Natural killer cell (primary cell): ENCODE data around the gene PVALEF. TPM values are rescaled to one million over a fixed set of nuclear protein-coding genes. Genes with fewer than 3 reads are reported as not detected.

Experiments used
- ATAC-seq, 3 donors: fragments of 150-1000 bp in 2 of 3; fragments of 200-7000 bp in 1 of 3; cut with Tn5 transposase; 1 replicate in 1 of 3; 2 replicates in 2 of 3; pipeline ENCODE4 v1.10.0; 2021; ENCODE audit warnings: mild to moderate bottlenecking in 2 of 3, moderate library complexity in 2 of 3
- DNase-seq, 2 donors: peaks; one replicate each; pipeline versions ENCODE4 v3.0.0 to v3.0.0-alpha.2; 2013 to 2021; ENCODE audit warnings: mixed read lengths in 1 of 2
- H3K27ac ChIP-seq: one replicate; pipeline ENCODE4 v1.5.1; 2013; ENCODE audit warnings: mild to moderate bottlenecking, low read length
- H3K27me3 ChIP-seq: one replicate; pipeline ENCODE4 v1.6.1; 2013; ENCODE audit warnings: low read length; ENCODE audit not compliant: control insufficient read depth, insufficient read depth
- H3K36me3 ChIP-seq: one replicate; pipeline ENCODE4 v1.6.1; 2013; ENCODE audit warnings: low read length; ENCODE audit not compliant: control insufficient read depth, insufficient read depth
- H3K4me1 ChIP-seq: one replicate; pipeline ENCODE4 v1.6.1; 2013; ENCODE audit warnings: low read length; ENCODE audit not compliant: control insufficient read depth, insufficient read depth
- H3K4me3 ChIP-seq: one replicate; pipeline ENCODE4 v1.5.1; 2013; ENCODE audit warnings: low read length
- H3K9me3 ChIP-seq: one replicate; pipeline ENCODE4 v1.6.1; 2013; ENCODE audit warnings: low read length; ENCODE audit not compliant: control insufficient read depth, insufficient read depth
- H3K27ac Mint-ChIP-seq, 2 donors: one replicate each; pipeline ENCODE4 v1.8.0; 2022; ENCODE audit warnings: mild to moderate bottlenecking in 2 of 2, mixed read lengths in 2 of 2, moderate library complexity in 1 of 2
- H3K27me3 Mint-ChIP-seq, 2 donors: one replicate each; pipeline ENCODE4 v1.8.0; 2022; ENCODE audit warnings: low read depth in 2 of 2, mixed read lengths in 2 of 2
- H3K36me3 Mint-ChIP-seq: one replicate; pipeline ENCODE4 v1.8.0; 2022; ENCODE audit warnings: mixed read lengths
- H3K4me1 Mint-ChIP-seq, 2 donors: one replicate each; pipeline ENCODE4 v1.8.0; 2022; ENCODE audit warnings: mixed read lengths in 2 of 2
- H3K4me3 Mint-ChIP-seq: one replicate; pipeline ENCODE4 v1.8.0; 2022; ENCODE audit warnings: mild to moderate bottlenecking, moderate library complexity, mixed read lengths
- H3K9me3 Mint-ChIP-seq, 2 donors: one replicate each; pipeline ENCODE4 v1.8.0; 2022; ENCODE audit warnings: mixed read lengths in 2 of 2
- CTCF ChIP-seq: fragments of 200-600 bp; IDR thresholded peaks from one replicate; pipeline ENCODE4 v1.8.0; 2022; ENCODE audit warnings: antibody characterized with exemption
- WGBS: methylation state at CpG from one replicate; pipeline ENCODE4 v1.1.7; 2013; ENCODE audit warnings: missing lambda C conversion rate; ENCODE audit not compliant: insufficient coverage; 5-methylcytosine and 5-hydroxymethylcytosine counted together
- intact Hi-C: fragments of 100-400 bp; cut with micrococcal nuclease; formaldehyde crosslinking; loops from one replicate; pipeline ENCODE4 v1.14.2; 2022
- total RNA-seq, 4 donors: library from RNA; stranded (reverse); fragments of 120-200 nt in 1 of 4; gene quantifications; one replicate each; pipeline versions ENCODE4 v1.2.3 to v1.2.4, GENCODE V29; 2013 to 2022

The PVALEF gene
- total RNA-seq, 3 donors from 2014 or later (not counting 1 experiment from before 2014, with no cell fraction given) = not detected

- H3K27me3 ChIP-seq = peaks cover 14% of the 10 kb centered on the region
- Mint-ChIP-seq H3K9me3 (no peaks in the 10 kb centered on the region), H3K27ac (no peak overlapping the region), H3K4me1 (peaks cover 4 to 18% of the 10 kb centered on the region in 2 donors), H3K27me3 (peaks cover 0 to 4% of the 10 kb centered on the region in 2 donors), H3K4me3 (peak overlapping the region; percentile 28), H3K36me3 (no peaks in the 10 kb centered on the region)
- 93% methylated on average over 13 of the region's 15 CpGs for WGBS
- no peak for DNase-seq
- H3K4me3 ChIP-seq = no peak overlapping the region
- H3K9me3 ChIP-seq = no peaks in the 10 kb centered on the region
- no peak overlapping the region for H3K27ac ChIP-seq
- H3K4me1 ChIP-seq = peaks cover 29% of the 10 kb centered on the region
- TF ChIP-seq CTCF = no peak
- intact Hi-C loops = no loop called here
- no peaks in the 10 kb centered on the region for H3K36me3 ChIP-seq
- ATAC-seq = no peak
Observed at GRCh38 chr17:81161536-81161935, 3.8 kb upstream of the PVALEF start.

GRCh38 chr17:81161972-81162371 is 3.3 kb upstream of the PVALEF start:
- WGBS = 91% methylated on average over 16 of the region's 16 CpGs
- no peak for DNase-seq

GRCh38 chr17:81162491-81162890 is 2.8 kb upstream of the PVALEF start:
- peak overlapping the region; percentile 56 for H3K4me3 Mint-ChIP-seq
- intact Hi-C loops = no loop called here
- WGBS = 94% methylated on average over 11 of the region's 11 CpGs
- Histone ChIP-seq H3K27ac (no peak overlapping the region), H3K4me1 (peaks cover 29% of the 10 kb centered on the region), H3K4me3 (no peak overlapping the region), H3K36me3 (no peaks in the 10 kb centered on the region), H3K9me3 (no peaks in the 10 kb centered on the region), H3K27me3 (peaks cover 14% of the 10 kb centered on the region)
- H3K27me3 Mint-ChIP-seq = peaks cover 0 to 7% of the 10 kb centered on the region in 2 donors
- H3K36me3 Mint-ChIP-seq = no peaks in the 10 kb centered on the region
- ATAC-seq = no peak
- H3K4me1 Mint-ChIP-seq = peaks cover 4 to 18% of the 10 kb centered on the region in 2 donors
- H3K27ac Mint-ChIP-seq = no peak overlapping the region
- H3K9me3 Mint-ChIP-seq = no peaks in the 10 kb centered on the region
- DNase-seq = no peak
- no peak for TF ChIP-seq CTCF

More at GRCh38 chr17:81161972-81162371, 3.3 kb upstream of the PVALEF start:
- no peak for ATAC-seq
- H3K9me3 ChIP-seq = no peaks in the 10 kb centered on the region
- peaks cover 29% of the 10 kb centered on the region for H3K4me1 ChIP-seq
- no peaks in the 10 kb centered on the region for H3K9me3 Mint-ChIP-seq
- peaks cover 14% of the 10 kb centered on the region for H3K27me3 ChIP-seq
- intact Hi-C loops = no loop called here
- H3K4me3 ChIP-seq = no peak overlapping the region
- TF ChIP-seq CTCF = no peak
- no peaks in the 10 kb centered on the region for H3K36me3 ChIP-seq
- H3K27ac Mint-ChIP-seq = no peak overlapping the region
- no peaks in the 10 kb centered on the region for H3K36me3 Mint-ChIP-seq
- no peak overlapping the region for H3K4me3 Mint-ChIP-seq
- no peak overlapping the region for H3K27ac ChIP-seq
- H3K4me1 Mint-ChIP-seq = peaks cover 4 to 18% of the 10 kb centered on the region in 2 donors
- H3K27me3 Mint-ChIP-seq = peaks cover 0 to 4% of the 10 kb centered on the region in 2 donors

GRCh38 chr17:81163051-81163695 is 2.1 kb upstream of the PVALEF start:
- no peak for DNase-seq
- Mint-ChIP-seq H3K4me3 (no peak overlapping the region), H3K36me3 (no peaks in the 10 kb centered on the region), H3K27me3 (peaks cover 0 to 7% of the 10 kb centered on the region in 2 donors), H3K27ac (no peak overlapping the region), H3K4me1 (peaks cover 4 to 18% of the 10 kb centered on the region in 2 donors), H3K9me3 (no peaks in the 10 kb centered on the region)
- H3K9me3 ChIP-seq = no peaks in the 10 kb centered on the region
- 86% methylated on average over 19 of the region's 19 CpGs for WGBS
- ATAC-seq = no peak
- H3K36me3 ChIP-seq = no peaks in the 10 kb centered on the region
- no peak overlapping the region for H3K27ac ChIP-seq
- H3K4me3 ChIP-seq = no peak overlapping the region
- peaks cover 14% of the 10 kb centered on the region for H3K27me3 ChIP-seq
- H3K4me1 ChIP-seq = peaks cover 29% of the 10 kb centered on the region
- no peak for TF ChIP-seq CTCF
- intact Hi-C loops = no loop called here
